HG03066 (cell line): ENCODE results near the gene ANKS1B.

Source experiments
- ATAC-seq: cut with Tn5 transposase; IDR thresholded peaks from one replicate; pipeline ENCODE4 v1.9.1; 2021; ENCODE audit warnings: low read depth; ENCODE audit not compliant: unreplicated experiment

ANKS1B gene

GRCh38 chr12:99108924-99109323, 875.8 kb downstream of the ANKS1B start:
- ATAC-seq, result no peak

- ATAC-seq, result no peak
These were observed 885.0 kb downstream of the ANKS1B start for GRCh38 chr12:99099786-99100185.

GRCh38 chr12:99097171-99097570, 887.6 kb downstream of the ANKS1B start:
- no peak for ATAC-seq

GRCh38 chr12:99093166-99093565, 891.6 kb downstream of the ANKS1B start:
- ATAC-seq, result no peak

- ATAC-seq, result no peak
These were observed 892.5 kb downstream of the ANKS1B start for GRCh38 chr12:99092100-99092851.

- ATAC-seq, result no peak
These were observed 897.5 kb downstream of the ANKS1B start for GRCh38 chr12:99087278-99087677.

- no peak for ATAC-seq
These were observed 904.9 kb downstream of the ANKS1B start for GRCh38 chr12:99079811-99080210.

- no peak for ATAC-seq
These were observed 915.6 kb downstream of the ANKS1B start for GRCh38 chr12:99068993-99069747.

- ATAC-seq, result no peak
These were observed 917.5 kb downstream of the ANKS1B start for GRCh38 chr12:99067171-99067785.

- no peak for ATAC-seq
These were observed 918.0 kb downstream of the ANKS1B start for GRCh38 chr12:99066726-99067125.

- ATAC-seq, result no peak
These were observed 921.6 kb downstream of the ANKS1B start for GRCh38 chr12:99063182-99063581.

- no peak for ATAC-seq
These were observed 924.8 kb downstream of the ANKS1B start for GRCh38 chr12:99059824-99060511.

GRCh38 chr12:99057670-99058069, 927.1 kb downstream of the ANKS1B start:
- ATAC-seq, result no peak

- ATAC-seq, result no peak
These were observed 928.5 kb downstream of the ANKS1B start for GRCh38 chr12:99056186-99056585.

- ATAC-seq, result no peak
These were observed 929.4 kb downstream of the ANKS1B start for GRCh38 chr12:99055299-99055698.

GRCh38 chr12:99054601-99055128, 930.1 kb downstream of the ANKS1B start:
- no peak for ATAC-seq

- no peak for ATAC-seq
These were observed 930.9 kb downstream of the ANKS1B start for GRCh38 chr12:99053616-99054362.

GRCh38 chr12:99049774-99050173, 935.0 kb downstream of the ANKS1B start:
- no peak for ATAC-seq

GRCh38 chr12:99045158-99045557, 939.6 kb downstream of the ANKS1B start:
- ATAC-seq, result no peak

GRCh38 chr12:99043319-99043914, 941.3 kb downstream of the ANKS1B start:
- no peak for ATAC-seq
